ENCODE results near the gene GRIFIN.
A peak's percentile ranks its signal among the peaks of the same experiment; 100 is the strongest.

GRIFIN gene

DNA sequence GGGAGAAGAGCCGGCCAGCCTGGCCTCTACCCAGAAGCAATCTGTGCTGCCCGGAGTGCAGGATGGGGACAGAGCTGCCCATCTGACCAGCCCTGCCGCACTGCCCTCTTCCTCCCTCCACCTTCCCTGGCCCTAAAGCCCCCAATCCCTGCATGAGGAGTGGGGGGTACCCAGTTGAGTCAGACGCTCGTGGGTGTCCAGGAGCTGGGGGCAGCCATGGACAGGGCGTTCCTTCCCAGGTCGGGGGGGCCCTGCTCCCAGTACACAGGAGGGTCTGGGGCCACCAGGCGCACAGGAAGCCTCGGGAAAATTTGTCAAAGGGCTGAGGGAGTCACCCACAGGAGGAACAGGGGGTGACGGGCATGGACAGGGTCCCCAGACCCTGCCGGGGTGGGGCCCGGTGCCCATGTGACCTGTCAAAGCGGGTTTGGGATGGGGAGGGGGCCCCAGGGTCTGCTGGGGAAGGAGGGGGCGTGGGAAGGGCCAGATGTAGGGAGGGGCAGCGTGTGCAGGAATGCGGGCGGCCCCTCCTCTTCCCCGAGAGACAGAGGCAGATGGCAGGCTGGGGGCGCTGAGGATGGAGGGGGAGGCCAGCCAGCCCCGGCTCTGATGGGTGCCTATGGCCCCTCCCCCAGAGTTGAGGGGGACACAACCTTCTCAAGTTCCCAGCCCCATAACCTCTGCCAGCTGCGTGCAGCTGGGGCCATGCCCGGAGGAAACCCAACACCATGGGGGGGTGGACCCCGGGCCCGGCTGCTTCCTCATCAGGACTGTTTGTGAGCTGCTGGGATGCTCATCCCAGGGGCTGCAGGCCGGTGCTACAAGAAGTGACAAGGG, 21.5 kb upstream of the GRIFIN start:
- DNase-seq: peak; percentile 83

DNA sequence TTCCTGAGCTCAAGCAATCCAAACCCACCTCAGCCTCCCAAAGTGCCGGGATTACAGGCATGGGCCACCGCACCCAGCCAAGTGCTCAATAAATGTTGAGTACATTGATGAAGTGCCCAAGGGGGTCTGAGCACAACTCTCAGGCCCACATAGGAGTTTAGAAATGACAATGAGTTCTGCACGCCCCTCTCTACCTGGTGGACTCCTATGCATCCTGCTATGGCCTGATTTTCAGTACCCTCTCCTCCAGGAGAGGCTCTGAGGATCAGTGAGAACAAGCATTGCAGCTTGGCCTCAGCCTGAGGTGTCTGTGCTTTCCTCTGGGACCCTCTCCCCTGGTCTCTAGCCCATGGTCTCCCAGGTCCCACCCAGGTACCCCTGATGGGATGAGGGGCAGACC, 20.9 kb upstream of the GRIFIN start:
- no peak for DNase-seq

DNA sequence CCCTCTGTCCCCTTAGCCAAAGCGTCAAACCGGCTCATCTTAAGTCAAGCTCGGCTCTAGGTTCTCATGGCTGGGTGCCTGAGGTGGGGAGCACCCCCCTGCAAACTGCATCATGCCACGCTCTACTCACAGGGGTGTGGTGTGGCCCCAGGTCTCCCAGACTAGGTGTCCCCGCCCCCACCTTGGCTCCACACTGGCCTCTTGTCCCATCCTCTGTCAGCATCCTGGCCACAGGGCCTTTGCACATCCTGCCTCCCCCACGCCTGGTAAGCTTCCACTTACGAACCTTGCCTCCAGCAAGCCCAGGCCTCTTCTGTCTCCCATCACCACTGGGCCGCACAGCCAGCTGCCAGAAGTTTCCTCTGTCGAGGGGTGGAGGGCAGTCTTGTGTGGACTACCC, 20.2 kb upstream of the GRIFIN start:
- peak; percentile 25 for DNase-seq

DNA sequence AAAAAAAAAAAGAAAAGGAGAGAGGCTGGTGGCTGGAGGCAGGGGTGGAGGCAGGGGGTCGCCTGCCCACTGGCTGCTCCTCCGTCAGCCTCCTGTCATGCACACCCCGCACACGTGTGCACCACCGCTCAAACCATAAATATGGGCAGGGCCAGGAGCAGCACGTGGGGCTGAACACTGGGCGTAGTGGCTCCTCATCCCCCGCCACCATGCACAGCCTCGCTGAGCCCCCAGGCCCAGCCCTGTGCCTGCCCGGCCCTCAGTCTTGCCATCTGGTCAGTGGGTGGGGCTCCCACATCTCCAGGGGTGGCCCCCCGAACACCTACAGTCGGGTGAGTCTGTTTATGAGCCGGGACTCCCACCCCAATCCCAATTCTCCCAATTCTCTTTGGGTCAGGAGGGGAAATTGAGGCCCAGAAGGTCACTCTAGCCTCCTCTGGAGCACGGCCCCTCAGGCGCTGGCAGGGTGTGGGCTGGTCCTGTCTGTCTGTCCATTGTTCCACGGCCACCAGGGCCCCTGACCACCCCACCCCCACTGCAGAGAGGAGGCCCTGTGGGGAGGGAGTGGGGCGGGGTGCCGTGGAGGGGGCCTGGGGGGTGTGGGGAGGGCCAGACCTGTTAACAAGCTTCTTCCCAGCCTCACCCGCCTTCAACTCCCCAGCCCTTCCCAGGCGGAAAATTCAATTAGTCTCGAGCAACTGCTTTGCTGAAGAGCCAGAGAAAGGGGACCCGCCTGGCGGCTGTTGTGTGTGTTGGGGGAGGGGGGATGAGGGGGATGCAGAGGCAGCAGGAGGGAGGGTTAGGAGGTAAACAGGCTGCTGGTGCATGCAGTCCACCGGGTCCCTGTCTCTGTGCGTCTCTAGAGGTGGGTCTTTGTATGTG, 19.5 kb upstream of the GRIFIN start:
- peak; percentile 72 for DNase-seq

DNA sequence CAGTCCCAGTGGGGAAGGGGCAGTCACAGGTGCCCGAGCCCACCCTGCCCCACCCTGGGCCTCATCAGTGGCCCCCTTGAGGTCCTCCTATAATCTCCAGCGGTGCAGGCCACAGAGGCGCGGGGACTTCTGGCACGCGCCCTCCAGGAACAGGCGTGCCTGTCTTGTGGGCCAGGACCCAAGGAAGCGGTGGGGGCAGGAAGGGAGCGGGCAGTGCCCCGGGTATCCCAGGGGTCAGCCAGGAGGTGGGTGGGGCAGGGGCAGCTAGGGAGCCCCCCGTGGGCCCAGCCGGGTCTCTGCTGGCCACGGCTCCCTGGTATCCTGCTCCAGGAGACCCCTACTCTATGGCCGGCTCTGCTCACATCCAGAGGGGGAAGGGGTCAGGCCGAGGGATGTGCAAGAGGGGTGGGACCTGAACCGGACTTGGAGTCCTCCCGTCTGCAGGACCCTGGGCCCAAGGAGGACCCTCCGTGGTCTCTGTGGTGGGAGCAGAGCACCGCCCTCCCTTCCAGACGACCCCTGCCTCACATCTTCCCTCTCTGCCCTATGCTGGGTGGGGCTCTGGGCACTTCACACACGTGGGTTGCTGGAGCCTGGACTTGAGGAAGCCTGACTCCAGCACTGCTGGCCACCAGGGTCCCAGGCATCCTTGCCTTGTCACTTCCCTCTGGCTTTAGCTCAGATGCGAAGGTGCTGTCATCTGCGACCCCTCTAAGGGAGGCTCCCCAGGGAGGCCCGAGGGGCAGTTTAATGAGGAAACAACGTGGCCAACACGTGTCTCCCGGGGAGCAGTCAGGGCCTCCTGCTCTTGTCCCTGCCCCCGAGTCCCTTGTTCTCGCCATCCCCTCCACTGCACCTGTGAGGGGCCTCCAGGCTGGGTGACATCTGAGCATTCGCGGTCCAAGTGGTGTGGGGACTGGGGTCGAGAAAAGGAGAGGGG, 18.3 kb upstream of the GRIFIN start:
- peak; percentile 34 for DNase-seq

DNA sequence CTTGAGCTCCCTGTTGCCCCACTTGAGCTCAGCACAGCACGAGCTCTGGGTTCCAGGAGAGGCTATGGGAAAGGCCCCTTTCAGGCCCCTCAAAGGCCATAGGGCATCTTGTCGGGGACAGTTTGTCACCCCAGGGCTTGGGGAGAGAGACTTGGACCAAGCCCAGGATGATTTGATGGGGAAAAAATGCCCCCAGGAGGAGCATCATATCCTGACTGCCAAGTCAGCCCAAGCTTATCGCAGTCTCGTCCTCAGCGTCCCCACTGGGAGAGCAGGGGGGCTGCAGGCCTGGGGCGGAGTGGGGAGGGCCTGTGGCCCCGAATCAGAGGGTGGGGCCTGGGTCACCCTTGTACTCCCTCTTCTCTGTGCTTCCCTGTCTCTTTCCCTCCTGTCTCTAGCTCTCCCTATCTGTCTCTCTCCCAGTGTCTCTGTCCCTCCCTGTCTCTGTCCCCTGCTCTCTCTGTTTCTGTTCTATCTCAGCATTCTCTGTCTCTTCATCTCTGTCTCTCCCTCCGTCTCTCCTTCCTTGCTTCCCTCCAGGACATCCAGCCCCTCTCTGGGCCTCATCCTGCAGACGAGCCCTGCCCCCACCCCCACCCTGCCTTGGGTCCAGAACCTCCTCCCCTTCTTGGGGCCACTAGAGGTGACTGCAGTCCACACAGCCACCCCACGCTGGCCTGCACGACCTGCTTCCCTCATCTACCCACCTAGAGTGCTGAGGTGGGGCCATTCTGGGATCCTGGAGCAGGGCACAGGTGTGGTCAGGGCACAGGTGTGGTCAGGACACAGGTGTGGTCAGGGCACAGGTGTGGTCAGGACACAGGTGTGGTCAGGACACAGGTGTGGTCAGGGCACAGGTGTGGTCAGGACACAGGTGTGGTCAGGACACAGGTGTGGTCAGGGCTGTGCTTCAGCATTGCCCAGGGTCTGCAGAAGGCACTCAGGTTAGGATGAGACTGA, 17.3 kb upstream of the GRIFIN start:
- no peak for DNase-seq

DNA sequence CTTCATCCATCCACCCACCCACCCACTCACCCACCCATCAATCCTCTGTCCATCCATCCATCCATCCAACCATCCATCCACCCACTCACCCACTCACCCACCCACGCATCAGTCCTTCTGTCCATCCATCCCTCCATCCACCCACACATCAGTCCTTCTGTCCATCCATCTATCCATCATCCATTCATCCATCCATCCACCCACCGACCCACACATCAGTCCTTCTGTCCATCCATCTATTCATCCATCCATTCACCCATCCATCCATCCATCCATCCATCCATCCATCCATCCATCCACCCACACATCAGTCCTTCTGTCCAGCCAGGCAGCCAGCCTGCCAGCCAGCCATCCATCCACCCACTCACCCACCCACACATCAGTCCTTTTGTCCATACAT, 15.8 kb upstream of the GRIFIN start:
- no peak for DNase-seq

DNA sequence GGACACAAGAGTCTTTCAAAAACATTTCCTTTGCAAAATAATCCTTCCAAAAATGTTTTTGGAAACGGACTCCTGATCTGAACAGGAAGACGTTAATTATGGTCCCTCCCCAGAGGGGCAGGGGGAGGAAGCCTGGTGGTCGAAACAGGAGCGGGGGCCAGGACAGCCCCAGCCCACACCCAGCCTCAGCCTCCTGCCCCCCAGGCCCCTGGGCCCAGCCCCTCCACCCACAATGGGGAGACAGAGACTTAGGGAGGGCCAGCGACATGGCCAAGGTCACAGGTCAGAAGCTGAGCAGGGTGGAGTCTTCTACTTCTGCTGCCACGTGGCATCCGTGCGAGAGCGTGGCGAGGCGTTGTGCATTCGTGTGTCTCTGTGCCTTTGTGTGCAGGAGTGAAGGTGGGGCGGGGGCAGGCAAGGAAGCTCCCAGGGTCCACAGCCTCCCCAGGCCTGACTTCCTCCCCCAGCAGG, 14.0 kb upstream of the GRIFIN start:
- DNase-seq: peak; percentile 55

DNA sequence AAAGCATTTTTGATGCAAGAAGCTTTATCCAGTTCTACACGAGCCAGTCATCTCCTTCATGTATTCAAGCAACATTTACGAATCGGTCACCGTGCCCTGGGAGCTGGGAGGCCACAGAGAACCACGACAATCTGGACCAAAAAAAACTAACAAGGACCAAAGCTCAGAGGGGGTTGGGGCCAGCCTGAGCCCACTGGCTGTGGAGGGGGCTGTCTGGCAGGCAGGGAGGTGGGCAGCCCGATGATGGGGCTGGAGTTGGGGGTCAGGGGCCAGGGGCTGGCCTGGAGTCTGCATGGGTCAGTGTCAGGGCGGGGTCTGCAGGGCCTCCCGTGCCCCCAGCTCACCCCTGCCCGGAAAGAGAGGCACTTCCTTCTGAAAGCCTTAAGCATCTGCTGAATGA, 12.5 kb upstream of the GRIFIN start:
- no peak for DNase-seq

DNA sequence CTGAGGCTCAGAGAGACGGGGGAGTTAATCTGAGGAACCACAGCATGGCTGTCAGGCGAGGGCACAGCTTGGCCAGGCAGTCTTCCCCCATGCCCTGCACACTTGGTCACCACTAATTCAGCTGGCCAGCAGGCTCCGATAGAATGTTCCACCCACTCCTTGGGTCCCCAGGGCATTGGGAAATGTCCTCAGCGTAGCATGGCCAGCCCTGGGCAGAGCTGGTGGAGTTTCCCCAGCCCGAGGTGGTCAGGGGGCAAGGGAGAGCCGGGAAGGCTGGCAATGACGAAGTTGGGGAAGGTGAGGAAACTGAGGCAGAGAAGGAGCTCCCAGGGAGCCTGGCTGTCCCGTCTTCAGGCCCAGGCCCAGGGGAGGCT, 12.1 kb upstream of the GRIFIN start:
- peak; percentile 46 for DNase-seq

DNA sequence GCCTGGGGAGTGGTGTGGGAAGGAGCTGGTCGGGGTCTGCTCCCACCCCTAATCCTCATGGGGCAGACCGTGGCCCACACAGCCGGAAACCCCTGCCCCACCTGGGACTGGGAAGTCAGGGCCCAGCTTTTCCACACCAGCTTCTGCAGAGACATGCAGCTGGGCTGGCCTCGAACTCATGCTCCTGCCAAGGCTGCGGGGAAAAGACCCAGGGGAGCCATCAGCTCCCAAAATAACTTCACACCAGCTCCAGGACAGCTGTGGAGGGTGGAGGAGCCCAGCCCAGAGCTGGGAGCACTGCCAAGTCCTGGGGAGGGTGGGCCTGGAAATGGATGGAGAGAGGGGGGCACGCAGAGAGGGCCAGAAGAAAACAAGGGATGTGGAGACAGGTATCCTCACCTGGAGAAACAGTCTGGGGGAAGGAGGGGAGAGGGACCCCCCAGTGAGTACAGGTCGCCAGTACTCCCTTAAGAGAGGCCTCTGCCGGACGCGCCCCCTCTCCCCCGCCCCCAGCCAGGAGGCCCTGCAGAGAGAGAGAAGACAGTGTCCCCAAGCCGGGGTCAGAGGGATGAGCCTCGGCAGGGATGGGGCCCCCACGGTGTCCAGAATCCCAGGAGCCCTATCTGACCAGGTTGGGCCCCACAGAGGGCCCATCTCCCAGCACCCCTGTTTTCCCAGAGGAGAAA, 11.5 kb upstream of the GRIFIN start:
- peak; percentile 89 for DNase-seq

DNA sequence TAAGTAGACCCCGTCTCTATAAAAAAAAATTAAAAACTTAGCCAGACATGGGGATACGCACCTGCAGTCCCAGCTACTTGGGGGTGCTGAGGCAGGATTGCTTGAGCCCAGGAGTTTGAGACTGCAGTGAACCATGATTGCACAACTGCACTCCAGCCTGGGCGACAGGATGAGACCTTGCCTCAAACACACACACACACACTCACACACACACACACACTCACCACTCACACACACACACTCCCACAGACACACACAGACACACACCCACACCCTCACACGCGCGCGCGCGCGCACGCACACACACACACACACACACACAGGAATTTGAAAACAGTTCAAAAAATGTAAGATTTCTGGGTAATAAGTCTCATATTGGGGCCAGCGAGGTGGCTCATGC, 8.7 kb upstream of the GRIFIN start:
- no peak for DNase-seq

DNA sequence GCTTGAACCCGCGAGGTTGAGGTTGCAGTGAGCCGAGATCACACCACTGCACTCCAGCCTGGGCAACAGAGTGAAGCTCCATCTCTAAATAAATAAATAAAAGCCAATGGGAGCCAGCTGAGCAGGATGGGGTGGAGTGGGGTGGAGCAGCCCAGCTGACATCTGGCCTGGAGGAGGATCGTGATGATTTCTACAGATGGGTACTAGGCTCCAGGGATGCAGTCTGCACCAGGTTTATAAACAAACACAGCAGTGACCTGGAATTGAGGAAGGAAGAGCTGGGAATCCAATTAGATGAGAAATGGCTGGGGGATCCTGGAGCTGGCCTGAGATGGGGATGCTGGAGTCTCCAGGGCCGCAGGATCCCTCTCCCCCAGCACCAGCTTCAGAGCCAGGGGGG, 7.3 kb upstream of the GRIFIN start:
- peak; percentile 51 for DNase-seq

DNA sequence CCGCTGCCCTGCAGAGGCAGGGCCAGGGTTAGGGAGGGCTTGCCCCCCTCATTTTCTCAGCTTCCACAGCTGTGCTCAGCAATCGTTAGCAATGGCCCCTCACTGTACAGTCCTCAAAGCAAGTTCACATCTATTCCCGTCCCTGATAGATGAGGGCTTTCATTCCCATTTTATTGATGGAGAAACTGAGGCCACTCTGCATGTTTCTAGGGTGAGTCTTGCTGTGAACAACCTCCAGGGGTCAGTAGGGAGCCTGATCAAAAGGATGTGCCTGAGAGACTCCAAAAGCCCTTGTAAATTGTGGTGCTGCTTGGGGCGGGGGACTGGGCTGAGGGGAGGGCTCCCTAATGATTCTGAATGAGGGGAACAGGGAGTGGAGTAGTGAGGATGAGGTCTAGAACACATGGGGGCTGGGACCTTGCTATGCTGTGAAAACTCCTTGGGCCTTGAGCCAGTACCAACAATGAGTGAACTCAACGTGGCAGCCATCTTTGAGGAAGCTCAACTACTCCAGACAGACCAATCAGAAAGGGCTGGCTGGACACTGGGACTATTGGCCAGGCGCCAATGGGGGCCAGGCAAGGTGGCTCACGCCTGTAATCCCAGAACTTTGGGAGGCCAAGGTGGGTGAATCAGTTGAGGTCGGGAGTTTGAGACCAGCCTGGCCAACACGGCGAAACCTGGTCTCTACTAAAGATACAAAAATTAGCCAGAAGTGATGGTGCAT, 6.7 kb upstream of the GRIFIN start:
- DNase-seq: no peak

DNA sequence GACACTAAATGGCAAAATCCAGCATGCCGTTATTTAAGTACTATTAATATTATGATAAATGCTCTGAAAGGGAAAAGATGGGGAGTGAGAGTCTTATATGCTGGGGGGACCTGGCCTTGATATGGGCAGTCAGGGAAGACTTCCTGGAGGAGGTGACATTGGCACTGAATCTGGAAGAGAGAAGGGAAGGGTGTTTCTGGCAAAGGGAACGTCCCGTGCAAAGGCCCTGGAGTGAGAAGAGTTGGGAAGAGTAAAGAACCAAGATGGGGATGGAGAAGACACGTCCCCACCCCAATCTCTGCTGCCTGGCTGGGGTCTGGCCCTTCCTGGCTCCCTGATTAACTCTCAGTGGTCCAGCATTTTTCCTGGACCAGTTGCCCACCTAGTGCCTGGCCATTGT, 5.0 kb upstream of the GRIFIN start:
- no peak for DNase-seq

DNA sequence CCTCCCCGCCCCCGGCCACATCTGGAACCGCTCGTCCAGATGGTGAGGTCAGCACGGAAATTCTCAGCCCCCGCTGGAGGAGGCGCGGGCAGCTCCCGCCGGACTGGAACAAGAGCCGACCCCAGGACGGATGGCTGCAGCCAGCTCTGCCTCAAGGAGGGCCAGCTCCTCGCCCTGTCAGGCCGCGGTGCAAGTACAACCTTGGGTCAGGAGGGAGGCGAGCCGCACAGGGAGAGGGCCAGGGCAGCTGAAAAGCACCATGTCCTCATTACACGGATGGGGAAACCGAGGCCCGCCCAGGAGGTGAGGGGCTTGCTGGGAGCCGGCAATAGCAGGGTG, 3.8 kb upstream of the GRIFIN start:
- peak; percentile 80 for DNase-seq

DNA sequence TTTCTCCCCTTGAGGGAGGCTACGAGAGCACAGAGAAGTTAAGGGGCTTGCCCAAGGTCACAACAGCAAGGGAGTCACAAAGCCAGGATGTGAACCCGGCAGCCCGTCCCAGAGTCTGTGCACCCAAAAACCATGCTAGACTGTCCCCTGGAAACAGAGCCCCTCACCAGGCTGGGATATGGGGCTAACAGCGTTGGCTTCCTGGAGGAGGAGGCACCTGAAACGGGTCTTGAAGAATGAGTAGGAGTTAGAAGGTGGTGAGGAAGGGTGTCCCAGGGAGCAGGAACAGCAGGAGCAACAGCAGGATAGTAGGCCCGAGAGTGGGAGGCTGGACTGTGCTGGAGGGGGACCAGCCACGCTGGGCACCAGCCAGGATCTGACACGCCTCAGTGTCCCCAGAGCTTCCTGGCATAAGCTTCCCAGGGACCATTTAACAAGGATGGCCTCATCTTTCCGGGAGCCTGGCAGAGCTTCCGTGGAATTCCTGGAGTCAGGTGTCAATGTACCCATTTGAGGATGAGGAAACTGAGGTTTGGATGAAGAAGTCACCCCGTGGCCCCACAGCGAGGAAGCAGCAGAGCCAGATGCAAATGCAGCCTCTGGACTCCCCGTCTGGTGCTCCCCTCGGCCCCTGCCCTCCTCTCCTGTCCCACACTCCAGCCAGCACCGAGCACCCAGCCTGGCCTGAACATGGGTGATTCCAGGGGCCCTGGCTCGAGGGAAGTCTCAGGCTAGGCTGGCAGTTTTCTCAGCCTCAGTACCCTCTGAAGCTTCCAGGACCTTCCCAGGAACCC, 3.3 kb upstream of the GRIFIN start:
- no peak for DNase-seq

DNA sequence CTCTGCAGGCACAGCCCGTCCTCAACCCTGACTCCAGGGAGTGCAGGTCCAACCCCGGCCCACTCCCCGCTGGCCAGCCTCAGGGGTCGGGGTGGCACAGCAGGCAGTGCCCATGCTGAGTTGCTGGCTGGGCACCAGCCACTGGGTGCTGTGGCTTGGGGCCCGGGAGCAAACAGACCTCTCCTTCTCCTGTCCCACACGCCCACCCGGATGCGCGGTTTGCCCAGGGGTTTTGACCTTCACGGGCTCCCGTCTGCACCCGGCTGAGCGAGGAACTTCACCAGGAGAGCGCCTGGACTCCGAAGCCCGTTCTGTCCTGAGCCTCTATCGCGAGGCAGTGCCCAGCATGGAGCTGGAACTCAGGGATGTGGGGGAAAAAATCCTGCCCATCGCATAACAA, 2.6 kb upstream of the GRIFIN start:
- no peak for DNase-seq

DNA sequence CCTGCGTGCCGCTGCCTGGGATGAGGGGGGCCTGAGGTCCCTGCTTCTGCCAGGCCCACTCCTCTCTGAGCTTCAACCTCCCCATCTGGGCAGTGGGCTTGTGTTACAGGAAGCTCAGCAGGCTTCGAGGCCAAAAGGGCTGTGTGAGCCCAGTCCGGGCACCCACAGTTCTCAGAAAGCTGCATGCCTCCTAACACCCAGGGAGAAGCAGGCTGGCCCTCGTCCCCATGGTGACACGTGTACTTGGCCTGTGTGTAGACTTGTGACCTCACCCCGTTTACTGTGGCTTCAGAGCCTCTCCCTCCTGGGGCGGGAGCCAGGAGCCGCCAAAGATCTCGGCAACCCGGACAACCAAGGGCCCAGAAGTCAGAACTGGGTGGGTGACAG, 2.2 kb upstream of the GRIFIN start:
- DNase-seq: peak; percentile 67
